NT2/D1 (cell line): ENCODE measurements around the gene SBSN.

Experiments used
- DNase-seq: peaks from one replicate; pipeline ENCODE4 v3.0.0-alpha.2; 2011; ENCODE audit warnings: low read depth, low spot score
- H3K27me3 ChIP-seq: 2 replicates; pipeline ENCODE4 v1.6.0; 2011; ENCODE audit warnings: mild to moderate bottlenecking; ENCODE audit not compliant: insufficient read length, insufficient read depth
- H3K36me3 ChIP-seq: 2 replicates; pipeline ENCODE4 v1.6.1; 2011; ENCODE audit warnings: mild to moderate bottlenecking, low read length, mixed read lengths; ENCODE audit not compliant: insufficient read depth, insufficient read length
- H3K4me1 ChIP-seq: 2 replicates; pipeline ENCODE4 v1.5.1; 2011; ENCODE audit not compliant: insufficient read depth, insufficient read length
- H3K4me3 ChIP-seq: 2 replicates; pipeline ENCODE4 v1.5.1; 2011; ENCODE audit warnings: low read depth; ENCODE audit not compliant: insufficient read length
- H3K9ac ChIP-seq: 2 replicates; pipeline ENCODE4 v1.6.0; 2011; ENCODE audit warnings: low read depth; ENCODE audit not compliant: insufficient read length
- H3K9me3 ChIP-seq: 2 replicates; pipeline ENCODE4 v1.5.1; 2011; ENCODE audit warnings: mild to moderate bottlenecking, low read length; ENCODE audit not compliant: insufficient read depth
- SUZ12 ChIP-seq: IDR thresholded peaks from 2 replicates; pipeline ENCODE4 v1.6.1; 2011; ENCODE audit not compliant: insufficient read length, insufficient read depth; ENCODE audit errors: extremely low read depth
- YY1 ChIP-seq: IDR thresholded peaks from 2 replicates; pipeline ENCODE4 v1.6.1; 2011; ENCODE audit not compliant: insufficient read length, insufficient read depth
- ZNF274 ChIP-seq: IDR thresholded peaks from 2 replicates; pipeline ENCODE4 v1.6.1; 2011; ENCODE audit warnings: mild to moderate bottlenecking, low read depth, low read length

SBSN gene

GRCh38 chr19:35545855-35546381 is 17.8 kb upstream of the SBSN start:
- Histone ChIP-seq H3K9ac (peak overlapping the region; percentile 99), H3K4me3 (peak overlapping the region; percentile 91), H3K9me3 (no peaks in the 10 kb centered on the region), H3K27me3 (no peaks in the 10 kb centered on the region), H3K4me1 (peaks cover 7% of the 10 kb centered on the region), H3K36me3 (peaks cover 72% of the 10 kb centered on the region)
- TF ChIP-seq ZNF274 (no peak), SUZ12 (no peak), YY1 (no peak)
- DNase-seq = no peak

- Histone ChIP-seq H3K4me1 (peaks cover 10% of the 10 kb centered on the region), H3K36me3 (peaks cover 68% of the 10 kb centered on the region), H3K9me3 (no peaks in the 10 kb centered on the region), H3K27me3 (no peaks in the 10 kb centered on the region), H3K4me3 (peak within 1 kb of the TSS; percentile 91), H3K9ac (peak within 1 kb of the TSS; percentile 99)
- no peak for TF ChIP-seq ZNF274
- TF ChIP-seq SUZ12 = no peak
- no peak for TF ChIP-seq YY1
- DNase-seq = peak; percentile 57
Observed at GRCh38 chr19:35545001-35545854, 17.1 kb upstream of the SBSN start, which contains the start of gene TMEM147. Gene TMEM147 (plus strand): TSS chr19:35545626. CDS start chr19:35545740, 114 bp downstream.

GRCh38 chr19:35544110-35544802 is 16.1 kb upstream of the SBSN start:
- H3K9ac ChIP-seq = peak overlapping the region; percentile 99
- TF ChIP-seq YY1 = no peak
- no peak for TF ChIP-seq ZNF274
- TF ChIP-seq SUZ12 = no peak
- no peak for DNase-seq

DNA sequence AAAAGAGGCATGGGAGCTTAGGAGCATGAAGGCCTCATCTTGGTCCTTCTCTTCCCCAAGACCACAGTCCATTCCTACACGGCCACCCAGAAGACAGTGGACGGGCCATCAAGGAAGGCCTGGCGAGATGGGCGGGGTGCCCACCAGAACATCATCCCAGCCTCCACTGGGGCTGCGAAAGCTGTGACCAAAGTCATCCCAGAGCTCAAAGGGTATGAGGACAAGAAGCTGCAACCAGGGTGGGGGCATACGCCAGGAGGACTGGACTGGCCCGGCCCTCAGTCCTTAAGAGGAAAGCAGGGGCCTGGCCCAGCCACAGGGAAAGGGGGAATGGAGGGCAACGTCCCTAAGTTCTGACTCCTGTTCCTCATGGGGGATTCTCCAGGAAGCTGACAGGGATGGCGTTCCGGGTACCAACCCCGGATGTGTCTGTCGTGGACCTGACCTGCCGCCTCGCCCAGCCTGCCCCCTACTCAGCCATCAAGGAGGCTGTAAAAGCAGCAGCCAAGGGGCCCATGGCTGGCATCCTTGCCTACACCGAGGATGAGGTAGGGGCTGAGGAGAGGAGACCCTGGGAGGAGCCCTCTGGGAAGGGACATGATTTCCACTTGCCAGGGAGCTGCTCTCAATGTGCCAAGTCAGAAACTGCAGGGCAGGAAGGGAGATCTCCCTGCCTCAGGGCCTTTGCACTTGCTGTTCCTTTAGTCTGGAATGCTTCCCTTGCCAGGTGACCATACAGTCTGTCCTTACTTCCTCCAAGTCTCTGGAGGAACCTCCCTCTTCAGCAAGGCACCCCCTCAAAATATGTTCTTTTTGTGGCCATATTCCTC is 15.4 kb upstream of the SBSN start:
- no peak for DNase-seq
- peak overlapping the region; percentile 99 for H3K9ac ChIP-seq
- no peaks in the 10 kb centered on the region for H3K27me3 ChIP-seq
- H3K9me3 ChIP-seq = no peaks in the 10 kb centered on the region
- H3K4me1 ChIP-seq = peaks cover 8% of the 10 kb centered on the region
- no peak for TF ChIP-seq YY1
- TF ChIP-seq ZNF274 = no peak
- TF ChIP-seq SUZ12 = no peak
- peaks cover 56% of the 10 kb centered on the region for H3K36me3 ChIP-seq
- no peak overlapping the region for H3K4me3 ChIP-seq

More at GRCh38 chr19:35544110-35544802, 16.1 kb upstream of the SBSN start:
- Histone ChIP-seq H3K27me3 (no peaks in the 10 kb centered on the region), H3K9me3 (no peaks in the 10 kb centered on the region), H3K4me1 (peaks cover 8% of the 10 kb centered on the region), H3K36me3 (peaks cover 63% of the 10 kb centered on the region), H3K4me3 (peak overlapping the region; percentile 91)

DNA sequence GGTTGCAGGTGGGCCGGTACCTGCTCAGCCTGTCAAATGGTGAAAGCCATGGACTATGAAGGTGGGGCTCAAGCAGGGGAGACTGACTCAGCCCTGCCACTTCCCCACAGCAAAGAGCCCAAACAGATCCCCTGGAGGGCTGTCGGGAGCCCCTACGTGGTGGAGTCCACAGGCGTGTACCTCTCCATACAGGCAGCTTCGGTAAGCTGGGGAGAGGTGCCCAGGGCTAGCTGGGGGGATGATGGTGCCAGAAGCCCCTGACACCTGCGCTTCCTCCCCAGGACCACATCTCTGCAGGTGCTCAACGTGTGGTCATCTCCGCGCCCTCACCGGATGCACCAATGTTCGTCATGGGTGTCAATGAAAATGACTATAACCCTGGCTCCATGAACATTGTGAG is 14.1 kb upstream of the SBSN start:
- no peaks in the 10 kb centered on the region for H3K9me3 ChIP-seq
- TF ChIP-seq SUZ12 = no peak
- TF ChIP-seq YY1 = no peak
- TF ChIP-seq ZNF274 = no peak
- peaks cover 10% of the 10 kb centered on the region for H3K4me1 ChIP-seq
- H3K36me3 ChIP-seq = peaks cover 44% of the 10 kb centered on the region
- DNase-seq = no peak
- no peak overlapping the region for H3K9ac ChIP-seq
- no peaks in the 10 kb centered on the region for H3K27me3 ChIP-seq
- no peak overlapping the region for H3K4me3 ChIP-seq

DNA sequence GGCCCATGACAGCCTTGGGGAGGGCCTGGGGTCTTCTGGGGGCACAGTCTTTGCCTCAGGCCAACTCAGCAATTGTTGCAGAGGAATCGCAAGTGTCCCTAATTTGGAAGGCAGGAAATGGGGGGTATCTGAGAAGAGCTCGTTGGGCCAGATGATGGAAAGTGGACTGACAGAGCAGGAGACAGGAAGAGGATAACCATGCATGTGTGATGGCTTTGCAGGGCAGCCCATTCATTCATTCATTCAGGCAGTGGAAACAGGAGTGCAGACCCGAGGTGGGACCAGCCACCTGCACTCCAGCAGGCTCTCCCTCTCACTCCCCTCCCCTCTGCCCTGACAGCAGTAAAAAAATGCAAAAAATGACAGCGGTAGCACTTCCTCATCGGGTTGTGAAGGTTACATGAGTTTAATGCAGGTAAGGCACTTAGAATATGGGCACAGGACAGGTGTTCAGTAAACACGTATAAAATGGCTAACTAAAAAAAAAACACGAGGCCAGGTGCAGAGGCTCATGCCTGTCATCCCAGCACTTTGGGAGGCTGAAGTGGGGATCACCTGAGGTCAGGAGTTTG is 12.3 kb upstream of the SBSN start:
- Histone ChIP-seq H3K4me3 (no peak overlapping the region), H3K36me3 (peaks cover 34% of the 10 kb centered on the region), H3K9ac (no peak overlapping the region), H3K4me1 (peaks cover 14% of the 10 kb centered on the region), H3K9me3 (no peaks in the 10 kb centered on the region), H3K27me3 (no peaks in the 10 kb centered on the region)
- TF ChIP-seq SUZ12 = no peak
- no peak for TF ChIP-seq ZNF274
- no peak for TF ChIP-seq YY1
- DNase-seq = no peak
